Fibroblast of villous mesenchyme (primary cell): ENCODE results near the gene IGF1R. TPM values are rescaled to one million over a fixed set of nuclear protein-coding genes. Genes with fewer than 3 reads are reported as not detected.

Source experiments
- DNase-seq: peaks from one replicate; pipeline ENCODE4 v3.0.0-alpha.2; 2010; ENCODE audit warnings: low read depth
- H3K4me3 ChIP-seq: 2 replicates; pipeline ENCODE4 v1.5.1; 2011; ENCODE audit warnings: low read depth, mild to moderate bottlenecking, low read length
- total RNA-seq: library from RNA; depleted of rRNA; stranded (reverse); fragments of >200 nt; gene quantifications from 2 replicates; pipeline ENCODE4 v1.2.3, GENCODE V29; 2012
- TF ChIP-seq, protein P1 (sequence below): IDR thresholded peaks from 2 replicates; pipeline ENCODE4 v1.5.1; 2012; ENCODE audit warnings: low read depth, mild to moderate bottlenecking, low read length; ENCODE audit not compliant: insufficient read depth

IGF1R gene
- total RNA-seq, 1 donor = 19.4 TPM

DNA sequence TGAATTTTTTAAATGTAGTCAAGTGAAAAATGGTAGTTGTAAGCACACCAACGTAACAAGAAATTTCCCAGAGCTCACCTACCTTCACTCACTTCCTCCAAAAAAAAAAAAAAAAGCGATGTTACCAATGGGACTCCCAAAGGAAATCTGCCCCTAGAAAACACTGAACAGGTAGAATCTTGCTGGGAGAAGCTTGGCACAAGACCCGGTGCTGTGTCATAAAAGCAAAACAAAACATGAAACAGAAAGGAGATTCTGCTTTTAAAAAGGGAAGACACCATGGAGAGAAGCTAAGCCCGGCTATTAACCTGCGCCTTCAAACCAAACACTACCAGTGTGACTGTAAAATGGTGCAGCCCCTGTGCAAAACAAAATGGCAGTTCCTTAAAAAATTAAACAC, 318.8 kb downstream of the IGF1R start:
- TF ChIP-seq, protein P1, sequence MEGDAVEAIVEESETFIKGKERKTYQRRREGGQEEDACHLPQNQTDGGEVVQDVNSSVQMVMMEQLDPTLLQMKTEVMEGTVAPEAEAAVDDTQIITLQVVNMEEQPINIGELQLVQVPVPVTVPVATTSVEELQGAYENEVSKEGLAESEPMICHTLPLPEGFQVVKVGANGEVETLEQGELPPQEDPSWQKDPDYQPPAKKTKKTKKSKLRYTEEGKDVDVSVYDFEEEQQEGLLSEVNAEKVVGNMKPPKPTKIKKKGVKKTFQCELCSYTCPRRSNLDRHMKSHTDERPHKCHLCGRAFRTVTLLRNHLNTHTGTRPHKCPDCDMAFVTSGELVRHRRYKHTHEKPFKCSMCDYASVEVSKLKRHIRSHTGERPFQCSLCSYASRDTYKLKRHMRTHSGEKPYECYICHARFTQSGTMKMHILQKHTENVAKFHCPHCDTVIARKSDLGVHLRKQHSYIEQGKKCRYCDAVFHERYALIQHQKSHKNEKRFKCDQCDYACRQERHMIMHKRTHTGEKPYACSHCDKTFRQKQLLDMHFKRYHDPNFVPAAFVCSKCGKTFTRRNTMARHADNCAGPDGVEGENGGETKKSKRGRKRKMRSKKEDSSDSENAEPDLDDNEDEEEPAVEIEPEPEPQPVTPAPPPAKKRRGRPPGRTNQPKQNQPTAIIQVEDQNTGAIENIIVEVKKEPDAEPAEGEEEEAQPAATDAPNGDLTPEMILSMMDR = no peak
- no peak overlapping the region for H3K4me3 ChIP-seq
- no peak for DNase-seq

DNA sequence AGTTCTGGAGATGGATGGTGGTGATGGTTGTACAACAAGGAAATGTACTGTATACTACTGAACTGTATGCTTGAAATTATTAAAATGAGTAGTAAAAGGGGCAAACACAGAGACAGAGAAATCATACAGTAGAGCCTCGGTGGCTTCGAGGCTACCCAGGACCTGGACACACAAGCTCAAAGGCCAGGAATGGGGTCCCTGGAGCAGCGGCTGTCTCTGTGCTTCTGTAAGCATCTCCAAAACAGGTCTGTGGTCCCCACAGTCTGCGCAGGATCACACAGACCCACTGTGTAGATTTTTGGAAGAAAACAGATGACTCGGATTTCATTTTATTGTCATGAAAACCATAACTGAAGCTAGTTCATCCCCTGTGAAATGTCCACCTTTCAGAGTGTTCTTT, 319.6 kb downstream of the IGF1R start:
- no peak for DNase-seq
- H3K4me3 ChIP-seq = no peak overlapping the region
- TF ChIP-seq, protein P1 = no peak

DNA sequence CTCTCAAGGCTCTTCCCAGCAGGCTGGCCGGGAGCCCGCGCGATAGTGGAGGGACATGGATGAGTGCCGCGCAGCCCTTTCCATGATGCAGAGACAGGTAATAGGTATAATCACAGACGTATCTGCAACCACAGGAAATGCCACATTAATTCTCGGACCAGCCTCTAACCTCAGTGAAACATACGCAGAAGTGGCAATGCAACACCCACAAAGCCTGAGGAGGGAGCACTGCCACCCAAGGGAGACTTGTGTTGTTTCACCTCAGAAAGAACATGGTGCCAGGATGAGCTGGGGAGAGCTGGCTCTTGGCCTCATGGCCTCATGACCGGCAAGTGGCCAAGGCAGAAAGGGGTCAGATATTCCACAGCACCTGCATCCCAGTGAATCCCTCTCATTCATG, 320.2 kb downstream of the IGF1R start:
- DNase-seq = no peak
- no peak overlapping the region for H3K4me3 ChIP-seq
- TF ChIP-seq, protein P1 = no peak

DNA sequence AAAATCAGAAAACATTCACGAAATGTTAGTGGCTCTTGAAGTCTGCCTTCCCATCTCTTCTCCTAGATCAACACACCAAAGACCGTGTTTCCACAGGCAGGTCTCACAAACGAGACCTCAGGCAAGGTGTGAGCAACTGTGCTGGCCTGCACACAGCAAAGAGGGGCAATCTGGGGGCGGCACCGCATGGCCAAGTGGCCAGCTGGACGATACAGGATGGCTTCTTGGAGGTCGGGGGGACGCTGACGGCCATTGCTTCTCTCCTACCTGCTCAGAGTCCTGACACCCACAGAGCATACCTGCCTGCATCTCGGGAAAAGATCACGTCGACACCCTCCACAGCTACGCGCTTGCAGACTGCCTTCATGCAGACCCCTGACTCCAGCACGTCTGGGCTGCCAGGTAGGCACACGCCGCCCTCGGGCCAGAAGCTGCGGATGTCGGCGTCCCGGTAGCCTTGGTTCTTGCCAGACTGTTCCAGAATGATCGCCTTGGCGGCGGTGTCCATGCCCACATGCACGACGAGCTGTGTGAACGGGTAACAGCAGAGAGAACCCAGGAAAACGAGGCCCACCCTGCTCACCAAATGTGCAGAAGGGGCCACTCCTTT, 320.9 kb downstream of the IGF1R start:
- TF ChIP-seq, protein P1 = no peak
- DNase-seq = no peak
- no peak overlapping the region for H3K4me3 ChIP-seq

DNA sequence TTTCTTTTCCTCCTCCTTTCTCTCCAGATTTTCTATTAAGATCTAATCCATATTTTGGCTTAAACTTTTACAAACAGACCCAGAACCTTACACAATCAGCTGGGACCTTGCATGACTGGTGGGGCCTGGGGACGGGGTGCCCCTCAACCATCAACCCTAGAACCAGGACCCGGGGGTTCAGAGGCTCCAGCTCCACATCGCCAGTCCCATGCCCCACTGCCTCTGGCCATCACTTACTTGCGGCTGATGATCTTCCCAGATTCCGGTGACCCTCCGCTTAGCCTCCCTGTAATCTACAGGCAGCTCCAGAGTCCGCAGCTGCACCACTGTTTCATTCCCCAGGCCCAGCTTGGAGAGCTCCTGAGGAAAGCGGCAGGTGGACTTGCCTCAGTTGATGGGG, 322.5 kb downstream of the IGF1R start:
- H3K4me3 ChIP-seq = no peak overlapping the region
- TF ChIP-seq, protein P1 = no peak
- no peak for DNase-seq

DNA sequence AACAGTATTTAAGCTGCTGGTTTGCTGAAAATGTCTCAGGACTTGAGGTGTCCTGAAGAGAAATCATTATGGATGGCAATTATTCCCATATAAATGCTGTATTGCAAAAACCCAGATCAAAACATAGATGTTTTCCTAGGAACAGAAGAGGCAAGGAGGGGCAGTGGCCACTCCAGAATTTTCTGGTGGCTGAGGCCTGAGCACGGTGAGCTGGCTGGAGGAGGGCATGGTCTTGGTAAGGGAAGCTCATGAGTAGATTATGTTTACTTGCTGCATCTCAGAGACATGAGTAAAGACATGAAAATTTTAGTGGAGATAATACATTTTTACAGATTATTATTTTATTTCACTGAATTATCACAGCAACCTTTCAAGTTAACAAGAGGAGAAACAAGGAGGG, 328.2 kb downstream of the IGF1R start:
- TF ChIP-seq, protein P1 = no peak
- H3K4me3 ChIP-seq = no peak overlapping the region
- DNase-seq = no peak

DNA sequence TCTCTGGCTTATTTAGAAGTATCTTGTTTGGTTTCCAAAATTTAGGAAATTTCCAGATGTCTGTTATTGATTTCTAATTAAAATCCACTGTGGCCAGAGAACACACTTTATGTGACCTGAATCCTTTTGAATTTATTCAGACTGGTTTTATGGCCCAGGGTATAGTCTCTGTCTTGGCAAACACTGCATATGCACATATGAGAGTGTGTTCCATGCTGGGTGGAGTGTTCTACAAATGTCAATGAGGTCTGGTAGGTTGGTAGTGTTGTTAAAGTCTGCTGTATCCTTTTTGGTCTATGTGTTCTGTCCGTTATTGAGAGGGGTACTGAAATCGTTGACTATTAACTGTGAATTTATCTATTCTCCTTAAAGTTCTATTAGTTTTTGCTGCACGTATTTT, 329.1 kb downstream of the IGF1R start:
- no peak overlapping the region for H3K4me3 ChIP-seq
- TF ChIP-seq, protein P1 = no peak
- no peak for DNase-seq
